Endodermal cell (in vitro differentiated cells): Measurements from ENCODE around the gene PCBP3. TPM values are rescaled to one million over a fixed set of nuclear protein-coding genes. Genes with fewer than 3 reads are reported as not detected.

ENCODE experiments used
- DNase-seq: peaks from one replicate; pipeline ENCODE4 v3.0.0-alpha.2; 2017
- H3K27ac ChIP-seq: 2 replicates; pipeline ENCODE4 v1.5.1; 2013; ENCODE audit warnings: mild to moderate bottlenecking, low read depth, low read length, moderate library complexity
- H3K27me3 ChIP-seq: 2 replicates; pipeline ENCODE4 v1.6.1; 2013; ENCODE audit warnings: mild to moderate bottlenecking, low read length, moderate library complexity; ENCODE audit not compliant: insufficient read depth, control insufficient read depth, poor library complexity, severe bottlenecking
- H3K36me3 ChIP-seq: 2 replicates; pipeline ENCODE4 v1.7.0; 2013; ENCODE audit warnings: mild to moderate bottlenecking, low read length, moderate library complexity; ENCODE audit not compliant: control insufficient read depth, insufficient read depth
- H3K4me1 ChIP-seq: one replicate; pipeline ENCODE4 v1.7.0; 2013; ENCODE audit warnings: low read length; ENCODE audit not compliant: control insufficient read depth, insufficient read depth
- H3K4me3 ChIP-seq: 2 replicates; pipeline ENCODE4 v1.5.1; 2013; ENCODE audit warnings: mild to moderate bottlenecking, low read length, moderate library complexity
- H3K9ac ChIP-seq: 2 replicates; pipeline ENCODE4 v1.6.1; 2013; ENCODE audit warnings: mild to moderate bottlenecking, low read length, moderate library complexity; ENCODE audit not compliant: poor library complexity, severe bottlenecking; ENCODE audit errors: extremely low read depth
- H3K9me3 ChIP-seq: 2 replicates; pipeline ENCODE4 v1.6.1; 2013; ENCODE audit warnings: mild to moderate bottlenecking, low read length, moderate library complexity; ENCODE audit not compliant: control insufficient read depth
- H3K27ac Mint-ChIP-seq: 2 replicates; pipeline ENCODE4 v1.8.0; 2020; ENCODE audit warnings: mixed read lengths
- H3K27me3 Mint-ChIP-seq: 2 replicates; pipeline ENCODE4 v1.8.0; 2021; ENCODE audit warnings: mild to moderate bottlenecking, mixed read lengths; ENCODE audit not compliant: insufficient read depth
- H3K36me3 Mint-ChIP-seq: 2 replicates; pipeline ENCODE4 v1.8.0; 2020; ENCODE audit warnings: low read depth, mixed read lengths
- H3K4me1 Mint-ChIP-seq: 2 replicates; pipeline ENCODE4 v1.8.0; 2020; ENCODE audit warnings: mixed read lengths
- H3K4me3 Mint-ChIP-seq: 2 replicates; pipeline ENCODE4 v1.8.0; 2020; ENCODE audit warnings: mild to moderate bottlenecking, moderate library complexity, mixed read lengths
- H3K9me3 Mint-ChIP-seq: 2 replicates; pipeline ENCODE4 v1.8.0; 2020; ENCODE audit warnings: mild to moderate bottlenecking, mixed read lengths
- WGBS, 2 experiments: methylation state at CpG; one replicate each; pipeline versions ENCODE4 v1.1.5 to v1.1.7; 2013; ENCODE audit warnings: missing lambda C conversion rate in 2 of 2, mixed read lengths in 1 of 2; ENCODE audit not compliant: insufficient coverage in 1 of 2, insufficient read length in 1 of 2; 5-methylcytosine and 5-hydroxymethylcytosine counted together
- total RNA-seq, 2 donors: library from RNA; stranded (reverse); fragmentation: NEBNext Ultra II Directional in 1 of 2; extraction: Animal tissue kit (Norgen Biotek cat#: 25700) in 1 of 2; gene quantifications; 2 replicates in 1 of 2; 3 replicates in 1 of 2; pipeline ENCODE4 v1.2.1, GENCODE V29; 2021
- TF ChIP-seq, protein P1 (sequence below): fragments of 200-600 bp; sonication (generic); conservative IDR thresholded peaks from 2 replicates; pipeline ENCODE4 v1.5.0; 2021; ENCODE audit warnings: antibody characterized with exemption, mild to moderate bottlenecking

PCBP3 gene
- total RNA-seq, 2 donors from 2014 or later = 2.1 to 10.6 TPM

DNA sequence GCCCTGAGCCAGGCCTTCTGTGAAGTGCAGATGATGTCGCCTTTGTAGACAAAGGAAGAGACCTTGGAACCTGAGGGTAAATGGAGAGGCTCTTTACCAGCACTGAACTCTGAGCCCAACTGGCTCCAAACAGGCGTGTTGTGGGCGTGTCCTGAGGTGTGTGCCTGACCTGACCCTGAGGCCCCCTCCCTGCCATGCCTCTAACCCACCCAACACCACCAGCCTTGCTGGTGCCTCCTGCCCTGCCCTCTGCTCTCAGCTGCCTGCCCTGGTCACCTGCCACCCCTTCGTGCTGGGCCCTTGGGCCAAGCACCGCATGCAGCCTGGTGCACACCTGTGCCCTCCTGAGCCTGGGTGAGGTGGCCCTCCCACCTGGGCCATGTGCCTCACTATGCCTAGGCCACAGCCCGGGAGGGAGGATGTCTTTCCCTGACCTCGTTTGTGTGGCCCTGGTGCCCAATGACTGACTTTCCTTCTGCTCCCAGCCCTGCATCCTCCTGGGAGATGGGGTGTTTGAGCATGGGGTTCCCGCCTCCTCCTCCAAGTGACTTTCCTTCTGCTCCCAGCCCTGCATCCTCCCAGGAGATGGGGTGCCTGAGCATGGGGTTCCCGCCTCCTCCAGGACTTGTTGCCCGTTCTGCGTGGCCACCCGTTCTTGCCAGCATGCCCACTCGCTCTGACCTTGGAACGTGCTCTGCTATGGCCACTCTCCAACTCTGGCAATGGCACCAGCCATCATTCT is 157.0 kb downstream of the PCBP3 start:
- TF ChIP-seq, protein P1, sequence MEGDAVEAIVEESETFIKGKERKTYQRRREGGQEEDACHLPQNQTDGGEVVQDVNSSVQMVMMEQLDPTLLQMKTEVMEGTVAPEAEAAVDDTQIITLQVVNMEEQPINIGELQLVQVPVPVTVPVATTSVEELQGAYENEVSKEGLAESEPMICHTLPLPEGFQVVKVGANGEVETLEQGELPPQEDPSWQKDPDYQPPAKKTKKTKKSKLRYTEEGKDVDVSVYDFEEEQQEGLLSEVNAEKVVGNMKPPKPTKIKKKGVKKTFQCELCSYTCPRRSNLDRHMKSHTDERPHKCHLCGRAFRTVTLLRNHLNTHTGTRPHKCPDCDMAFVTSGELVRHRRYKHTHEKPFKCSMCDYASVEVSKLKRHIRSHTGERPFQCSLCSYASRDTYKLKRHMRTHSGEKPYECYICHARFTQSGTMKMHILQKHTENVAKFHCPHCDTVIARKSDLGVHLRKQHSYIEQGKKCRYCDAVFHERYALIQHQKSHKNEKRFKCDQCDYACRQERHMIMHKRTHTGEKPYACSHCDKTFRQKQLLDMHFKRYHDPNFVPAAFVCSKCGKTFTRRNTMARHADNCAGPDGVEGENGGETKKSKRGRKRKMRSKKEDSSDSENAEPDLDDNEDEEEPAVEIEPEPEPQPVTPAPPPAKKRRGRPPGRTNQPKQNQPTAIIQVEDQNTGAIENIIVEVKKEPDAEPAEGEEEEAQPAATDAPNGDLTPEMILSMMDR = no peak
- Mint-ChIP-seq H3K4me1 (no peaks in the 10 kb centered on the region), H3K9me3 (no peaks in the 10 kb centered on the region), H3K27me3 (no peaks in the 10 kb centered on the region), H3K27ac (no peak overlapping the region), H3K4me3 (no peak overlapping the region), H3K36me3 (no peaks in the 10 kb centered on the region)
- WGBS, 2 experiments = 89 to 97% methylated on average over 11 to 14 of the region's 14 CpGs
- H3K4me1 ChIP-seq = no peaks in the 10 kb centered on the region
- no peaks in the 10 kb centered on the region for H3K9me3 ChIP-seq
- no peaks in the 10 kb centered on the region for H3K36me3 ChIP-seq
- no peak for DNase-seq
- H3K27me3 ChIP-seq = no peaks in the 10 kb centered on the region
- no peak overlapping the region for H3K9ac ChIP-seq
- no peak overlapping the region for H3K27ac ChIP-seq
- no peak overlapping the region for H3K4me3 ChIP-seq

DNA sequence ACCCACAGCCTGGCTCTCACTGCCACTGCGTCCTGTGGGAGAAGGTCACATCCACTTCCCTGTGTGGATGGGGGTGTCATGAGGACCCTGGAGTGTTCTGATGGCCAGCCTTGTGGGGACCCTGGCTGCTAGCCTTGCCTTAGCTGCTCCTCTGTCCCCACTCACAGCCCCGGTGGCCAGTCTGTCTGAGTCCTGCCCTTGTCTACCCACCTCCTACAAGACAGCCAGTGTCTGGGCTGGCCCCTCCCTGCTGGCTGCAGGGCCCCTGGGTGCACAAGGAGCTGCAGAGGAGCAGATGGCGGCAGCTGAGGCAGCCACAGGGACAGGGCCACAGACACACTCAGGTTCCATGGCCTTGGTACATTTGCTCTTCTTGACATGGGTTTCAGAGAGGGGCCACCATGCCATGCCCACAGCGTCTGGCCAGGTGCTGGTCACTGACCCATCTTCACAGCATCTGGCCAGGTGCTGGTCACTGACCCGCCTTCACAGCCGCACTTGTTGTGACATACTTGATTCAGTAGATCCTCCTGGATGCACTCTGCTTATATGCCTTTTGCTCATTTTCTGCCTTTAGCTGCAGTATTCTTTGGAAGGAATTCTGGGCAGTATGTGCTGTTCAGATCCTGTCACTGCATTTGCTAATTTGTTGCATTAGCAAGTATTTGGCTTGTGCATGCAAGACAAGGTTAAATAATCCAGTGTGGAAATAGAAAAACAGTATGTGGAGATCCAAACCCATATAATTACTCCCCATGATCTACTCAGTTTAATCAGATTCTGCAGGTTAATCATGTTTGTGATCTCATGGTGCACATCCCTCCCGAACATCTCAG is 157.8 kb downstream of the PCBP3 start:
- Histone ChIP-seq H3K4me1 (no peaks in the 10 kb centered on the region), H3K4me3 (no peak overlapping the region), H3K27me3 (no peaks in the 10 kb centered on the region), H3K9me3 (no peaks in the 10 kb centered on the region), H3K9ac (no peak overlapping the region), H3K27ac (no peak overlapping the region), H3K36me3 (no peaks in the 10 kb centered on the region)
- H3K4me3 Mint-ChIP-seq = no peak overlapping the region
- TF ChIP-seq, protein P1 = no peak
- WGBS, 2 experiments = 91 to 95% methylated on average over 5 to 7 of the region's 7 CpGs
- no peaks in the 10 kb centered on the region for H3K27me3 Mint-ChIP-seq
- no peak for DNase-seq
- no peak overlapping the region for H3K27ac Mint-ChIP-seq
- no peaks in the 10 kb centered on the region for H3K9me3 Mint-ChIP-seq
- H3K4me1 Mint-ChIP-seq = no peaks in the 10 kb centered on the region
- H3K36me3 Mint-ChIP-seq = no peaks in the 10 kb centered on the region

DNA sequence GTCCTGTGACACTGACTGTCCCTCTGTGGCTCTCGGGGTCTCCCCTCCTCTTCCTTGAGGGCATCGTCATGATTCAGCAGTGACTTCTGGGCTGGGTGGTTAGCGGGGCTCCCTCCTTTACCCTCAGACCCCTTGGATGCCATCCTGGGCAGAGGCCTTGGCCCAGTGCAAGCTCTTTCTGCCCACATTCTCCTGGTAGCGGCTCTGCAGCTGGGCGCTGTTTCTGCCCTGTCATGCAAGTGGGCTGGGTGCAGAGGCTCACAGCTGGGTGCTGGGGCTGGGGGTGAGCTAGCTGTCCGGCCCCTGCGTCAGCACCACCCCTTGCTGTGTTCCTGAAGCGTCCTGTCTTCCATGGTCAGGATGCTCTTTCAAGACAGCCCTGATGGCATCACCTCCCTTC is 158.5 kb downstream of the PCBP3 start:
- H3K27ac Mint-ChIP-seq = no peak overlapping the region
- 93 to 96% methylated on average over 7 to 8 of the region's 8 CpGs for WGBS, 2 experiments
- H3K27me3 Mint-ChIP-seq = no peaks in the 10 kb centered on the region
- TF ChIP-seq, protein P1 = no peak
- H3K27ac ChIP-seq = no peak overlapping the region
- no peaks in the 10 kb centered on the region for H3K36me3 ChIP-seq
- H3K9ac ChIP-seq = no peak overlapping the region
- no peak overlapping the region for H3K4me3 Mint-ChIP-seq
- H3K4me3 ChIP-seq = no peak overlapping the region
- no peaks in the 10 kb centered on the region for H3K4me1 ChIP-seq
- peaks cover 1% of the 10 kb centered on the region for H3K4me1 Mint-ChIP-seq
- no peaks in the 10 kb centered on the region for H3K9me3 Mint-ChIP-seq
- H3K36me3 Mint-ChIP-seq = no peaks in the 10 kb centered on the region
- H3K27me3 ChIP-seq = no peaks in the 10 kb centered on the region
- no peaks in the 10 kb centered on the region for H3K9me3 ChIP-seq
- DNase-seq = no peak
